ENCODE results near the gene TP53BP1.

The TP53BP1 gene

DNA sequence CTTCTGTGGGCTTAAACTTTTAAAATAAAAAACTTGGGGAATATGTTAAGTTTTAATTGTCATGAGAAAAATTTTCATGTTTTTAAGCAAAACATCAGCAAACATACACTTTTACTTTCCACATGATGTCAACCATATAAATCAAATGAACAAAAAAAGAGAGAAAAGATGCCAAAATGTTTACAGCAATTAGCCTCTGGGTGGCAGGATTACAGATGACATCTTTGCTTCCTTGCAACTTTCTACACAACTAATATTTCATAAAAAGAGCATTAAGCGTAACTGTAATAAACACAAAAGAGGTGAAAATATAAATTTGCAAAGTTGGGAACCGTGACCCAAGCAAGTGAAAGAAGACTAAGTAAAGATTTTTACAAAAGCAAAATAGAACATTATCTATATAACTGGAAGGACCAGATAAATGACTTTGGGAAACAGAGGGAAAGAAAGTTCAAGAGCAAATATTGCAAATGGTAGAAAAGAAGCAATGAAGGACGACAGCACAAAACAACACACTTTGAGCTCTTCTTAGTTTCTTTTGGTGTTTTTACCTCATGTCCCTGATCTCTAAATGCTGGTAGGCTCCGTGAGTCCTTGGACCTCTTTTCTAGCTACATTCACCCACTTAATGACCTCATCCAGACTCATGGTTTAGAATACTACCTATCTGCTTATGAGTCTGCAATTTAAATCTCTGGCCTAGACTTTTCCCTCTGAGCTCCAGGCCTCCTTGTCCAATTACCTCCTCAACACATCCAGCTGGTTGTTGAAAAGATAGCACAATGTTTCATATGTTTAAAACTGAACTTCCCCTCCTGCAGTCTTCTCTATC, 9.4 kb downstream of the TP53BP1 start:
- no peak for DNase-seq

DNA sequence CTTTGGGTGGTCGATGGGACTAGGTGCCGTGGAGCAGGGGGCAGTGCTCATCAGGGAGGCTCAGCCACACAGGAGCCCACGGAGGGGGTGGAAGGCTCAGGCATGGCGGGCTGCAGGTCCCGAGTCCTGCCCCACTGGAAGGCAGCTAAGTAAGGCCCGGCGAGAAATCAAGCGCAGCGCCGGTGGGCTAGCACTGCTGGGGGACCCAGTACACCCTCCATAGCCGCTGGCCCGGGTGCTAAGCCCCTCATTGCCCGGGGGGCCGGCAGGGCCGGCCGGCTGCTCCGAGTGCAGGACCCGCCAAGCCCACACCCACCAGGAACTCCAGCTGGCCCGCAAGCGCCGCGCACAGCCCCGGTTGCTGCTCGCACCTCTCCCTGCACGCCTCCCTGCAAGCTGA, 19.1 kb downstream of the TP53BP1 start:
- DNase-seq = no peak

DNA sequence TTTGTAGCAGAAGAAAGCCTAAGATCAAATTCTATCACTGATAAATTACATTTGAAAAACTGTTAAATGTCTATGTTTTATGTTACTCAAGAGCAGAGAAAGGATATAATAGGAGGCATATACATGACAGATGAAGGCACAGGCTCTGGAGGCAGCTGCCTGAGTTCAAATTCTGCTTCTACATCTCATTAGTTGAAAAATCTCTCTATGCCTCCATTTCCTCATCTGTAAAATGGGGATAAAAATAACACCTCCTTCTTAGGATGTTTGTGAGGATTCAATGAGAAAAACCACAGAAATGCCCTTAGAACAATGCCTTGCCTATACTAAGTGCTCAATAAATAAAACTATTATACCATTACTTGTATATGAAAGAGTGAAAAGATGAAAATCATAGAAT, 21.0 kb downstream of the TP53BP1 start:
- DNase-seq = no peak

DNA sequence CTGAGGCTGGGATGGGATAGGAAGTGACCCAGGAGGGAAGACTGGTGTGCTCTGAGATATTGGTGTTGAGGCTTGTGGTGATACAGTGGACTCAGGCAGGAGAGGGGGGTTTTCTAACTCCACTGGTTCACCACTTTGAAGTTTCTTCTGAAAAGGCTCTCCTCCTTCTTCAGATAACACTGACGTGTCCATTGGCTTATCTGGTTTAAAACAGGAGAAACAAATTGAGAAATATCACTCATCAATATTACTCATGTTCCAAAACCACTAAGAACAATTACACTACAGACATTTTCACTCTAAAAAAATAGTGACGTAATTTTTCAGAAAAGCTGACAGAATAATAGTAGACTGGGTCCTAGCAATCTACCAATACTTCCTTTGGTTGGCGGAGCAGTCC, 23.1 kb downstream of the TP53BP1 start:
- DNase-seq = no peak

DNA sequence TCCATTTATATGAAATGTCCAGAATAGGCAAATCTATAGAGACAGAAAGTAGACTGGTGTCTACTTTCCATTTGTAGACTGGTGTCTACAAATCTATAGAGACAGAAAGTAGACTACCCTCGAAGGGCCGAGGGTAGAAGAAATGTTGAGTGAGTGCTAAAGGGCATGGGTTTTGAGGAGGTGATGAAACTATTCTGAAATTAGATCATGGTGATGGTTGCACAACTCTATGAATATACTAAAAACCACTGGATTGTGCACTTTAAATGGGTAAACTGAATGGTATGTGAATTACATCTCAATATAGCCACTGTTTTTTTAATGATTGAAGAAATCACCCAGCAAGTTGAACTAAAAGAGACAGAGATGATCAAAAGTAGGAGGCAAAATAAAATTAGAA, 27.9 kb downstream of the TP53BP1 start:
- no peak for DNase-seq

DNA sequence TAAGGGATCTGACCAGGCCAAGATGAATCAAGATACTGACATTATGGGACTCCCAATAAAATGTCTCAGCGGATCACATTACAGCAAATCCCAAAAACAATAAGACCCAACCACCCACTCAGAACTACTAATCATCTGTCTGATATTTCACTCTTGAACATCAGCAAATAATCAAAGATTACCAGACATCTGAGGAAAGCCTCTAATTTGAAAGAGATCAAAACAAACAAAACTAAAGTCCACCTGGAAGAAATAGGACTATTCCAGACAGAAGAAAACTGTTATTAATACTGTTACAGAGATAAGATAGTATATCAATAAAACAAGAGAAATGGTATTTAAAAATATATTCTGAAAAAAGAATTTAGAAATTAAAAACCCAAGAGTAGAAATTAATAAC, 29.0 kb downstream of the TP53BP1 start:
- DNase-seq = no peak

DNA sequence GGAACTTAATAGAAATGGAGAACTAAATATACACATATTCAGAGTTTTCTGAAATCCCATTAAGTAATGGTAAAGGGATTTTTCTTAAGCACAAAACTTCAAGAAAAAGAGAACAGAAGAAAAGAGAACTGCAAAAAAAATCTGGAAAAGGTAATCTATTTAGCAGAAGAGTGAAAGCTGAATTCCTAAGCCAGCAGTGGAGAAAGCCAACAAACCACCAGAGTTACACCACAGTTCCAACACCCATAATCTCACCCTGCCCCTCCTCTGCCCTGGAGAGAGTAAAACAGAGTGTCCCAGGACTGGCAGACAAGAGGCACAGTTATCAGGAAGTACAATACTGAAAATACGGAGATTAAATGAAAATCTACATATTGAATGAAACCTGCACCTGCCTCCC, 29.4 kb downstream of the TP53BP1 start:
- DNase-seq = no peak

DNA sequence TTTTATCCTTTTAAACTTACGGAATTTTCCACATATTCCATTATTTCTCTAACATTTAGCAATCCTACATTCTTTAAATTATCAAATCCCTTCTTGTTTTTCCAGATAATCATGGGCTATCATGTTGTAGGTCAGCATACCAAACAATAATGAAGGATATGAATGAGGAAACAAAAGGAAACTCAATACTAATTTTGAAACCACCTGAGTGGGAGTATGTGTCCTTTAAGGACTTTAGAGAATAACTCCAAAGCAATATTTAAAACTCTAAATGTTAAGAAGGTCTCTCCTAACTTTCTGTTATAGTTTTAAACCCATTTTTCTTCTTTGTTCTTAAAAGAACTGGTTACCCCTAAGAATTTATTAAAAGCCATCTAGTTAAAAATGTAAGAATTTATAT, 43.0 kb downstream of the TP53BP1 start:
- DNase-seq = no peak

DNA sequence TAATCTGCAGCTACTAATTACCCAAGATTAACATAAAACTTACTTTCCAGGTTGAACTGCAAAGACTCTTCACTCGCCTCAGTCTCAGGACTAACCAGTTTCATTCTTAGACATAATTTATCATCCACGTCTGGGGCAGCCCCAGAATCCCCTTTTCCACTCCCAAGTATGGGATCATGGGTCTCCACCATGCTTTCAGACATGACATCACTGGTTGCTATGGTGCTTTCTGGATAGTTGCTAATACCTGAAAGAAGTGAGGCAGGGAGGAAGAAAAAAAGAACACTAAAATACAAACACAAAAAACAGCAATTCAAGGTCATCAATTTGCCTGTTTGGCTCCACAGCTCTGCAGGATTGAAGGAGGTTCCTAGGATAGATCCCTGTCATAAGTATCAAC, 46.6 kb downstream of the TP53BP1 start:
- DNase-seq = no peak

DNA sequence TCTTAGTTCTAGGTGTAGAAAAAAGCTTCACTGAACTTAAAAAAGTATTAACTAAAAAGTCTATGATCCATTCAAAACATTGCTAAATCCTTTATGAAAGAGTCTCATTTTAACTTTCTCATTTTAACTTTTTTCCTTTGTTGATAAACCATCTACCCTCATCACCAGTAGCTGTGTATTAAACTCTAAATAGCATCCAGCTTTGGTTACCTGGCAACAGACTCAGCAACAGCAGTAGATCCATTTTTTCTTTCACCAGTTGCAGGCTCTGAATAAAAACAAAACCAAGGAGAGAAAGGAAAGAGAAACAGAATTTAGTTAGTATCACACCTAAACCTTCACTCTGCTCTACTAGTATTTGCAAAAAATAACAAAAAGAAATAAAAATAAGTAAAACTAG, 51.6 kb downstream of the TP53BP1 start:
- no peak for DNase-seq

DNA sequence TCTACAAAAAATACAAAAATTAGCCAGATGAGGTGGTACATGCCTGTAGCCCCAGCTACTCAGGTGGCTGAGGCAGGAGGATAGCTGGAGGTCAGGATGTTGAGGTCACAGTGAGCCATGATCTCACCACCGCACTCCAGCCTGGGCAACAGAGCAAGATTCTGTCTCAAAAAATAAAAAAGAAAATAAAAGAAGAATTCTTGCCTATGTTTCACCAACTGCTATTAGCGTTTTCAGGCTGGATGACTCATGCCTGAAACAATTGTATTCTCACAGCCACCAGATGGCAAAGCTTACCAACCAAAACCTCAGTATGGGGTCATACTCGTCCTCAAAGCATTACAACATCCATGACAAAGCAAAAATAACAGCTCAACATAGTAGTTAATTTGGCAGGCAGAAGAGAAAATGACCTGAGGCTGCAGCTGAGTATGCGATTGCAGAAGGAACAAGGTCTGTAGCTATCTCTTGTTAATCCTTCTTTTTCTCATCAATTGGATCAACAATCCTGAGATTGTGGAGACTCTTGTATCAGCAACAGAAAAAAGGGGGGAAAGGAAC, 52.2 kb downstream of the TP53BP1 start:
- peak; percentile 30 for DNase-seq

DNA sequence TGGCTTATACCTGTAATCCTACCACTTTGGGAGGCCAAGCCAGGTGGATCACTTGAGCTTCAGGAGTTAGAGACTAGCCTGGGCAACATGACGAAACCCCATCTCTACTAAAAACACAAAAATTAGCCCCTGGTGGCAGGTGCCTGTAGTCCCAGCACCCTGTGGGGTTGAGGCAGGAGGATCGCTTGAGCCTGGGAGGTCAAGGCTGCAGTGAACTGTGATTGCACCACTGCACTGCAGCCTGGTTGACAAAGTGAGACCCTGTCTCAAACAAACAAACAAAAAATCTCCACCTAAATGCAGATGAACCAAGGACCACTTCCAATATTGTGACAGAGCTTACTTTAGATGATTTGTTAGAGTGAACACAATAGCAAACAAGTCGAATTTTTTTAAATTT, 53.7 kb downstream of the TP53BP1 start:
- no peak for DNase-seq

DNA sequence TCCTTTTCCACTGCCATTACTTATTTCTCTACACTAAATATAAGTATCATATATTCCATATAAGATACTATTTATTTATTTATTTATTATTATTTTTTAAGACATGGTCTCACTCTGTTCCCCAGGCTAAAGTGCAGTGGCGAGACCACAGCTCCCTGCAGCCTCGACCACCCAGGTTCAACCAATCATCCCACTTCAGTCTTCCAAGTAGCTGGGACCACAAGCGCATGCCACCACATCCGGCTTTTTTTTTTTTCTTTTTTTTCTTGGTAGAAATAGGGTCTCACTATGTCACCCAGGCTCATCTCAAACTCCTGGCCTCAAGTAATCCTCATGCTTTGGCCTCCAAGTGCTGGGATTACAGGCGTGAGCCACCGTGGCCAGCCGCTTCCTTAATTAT, 56.6 kb downstream of the TP53BP1 start:
- DNase-seq = no peak

DNA sequence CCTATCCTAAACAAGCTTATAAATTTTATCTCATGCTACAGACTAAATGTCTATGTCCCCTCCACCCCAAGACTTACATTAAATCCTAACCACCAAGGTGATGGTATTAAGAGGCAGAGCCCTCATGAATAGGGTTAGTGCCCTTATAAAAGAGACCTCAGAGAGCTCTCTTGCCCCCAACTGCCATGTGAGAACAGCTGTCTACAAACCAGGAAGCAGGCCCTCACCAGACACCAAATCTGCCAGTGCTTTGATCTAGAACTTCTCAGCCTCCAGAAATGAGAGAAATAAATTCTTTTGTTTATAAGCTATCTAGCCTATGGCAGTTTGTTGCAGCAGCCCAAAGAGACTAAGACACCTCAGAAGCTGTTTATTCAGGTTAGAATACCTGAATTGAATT, 58.5 kb downstream of the TP53BP1 start:
- DNase-seq = no peak

DNA sequence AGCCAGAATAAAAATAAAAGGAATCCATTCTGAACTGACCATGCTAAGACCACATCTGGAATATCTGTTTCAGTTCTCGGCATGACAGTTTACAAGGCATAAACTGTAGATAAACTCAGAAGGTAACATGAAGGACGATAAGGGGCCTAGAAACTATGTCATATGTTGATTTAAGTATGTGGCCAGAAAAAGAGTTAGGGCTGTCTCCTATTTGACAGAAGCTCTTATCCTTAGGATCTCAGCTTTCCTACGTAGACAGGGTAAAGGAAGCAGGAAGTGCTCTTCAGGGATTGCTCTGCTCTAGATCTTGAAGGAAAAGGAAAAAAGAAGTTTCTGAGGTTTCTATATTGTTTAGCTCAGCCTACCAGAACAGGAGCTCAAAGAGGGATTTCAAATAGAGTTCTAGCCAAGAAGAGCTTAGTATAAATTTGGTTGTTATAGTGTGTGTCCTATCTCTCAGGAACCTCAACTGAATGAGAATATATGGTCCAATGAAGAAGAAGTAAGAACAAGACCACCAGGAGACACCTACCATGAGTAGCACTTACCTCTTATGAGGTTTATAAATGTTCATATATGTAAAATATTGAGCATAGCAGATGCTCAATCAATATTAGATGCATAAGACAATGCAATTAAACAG, 59.2 kb downstream of the TP53BP1 start:
- DNase-seq = no peak

DNA sequence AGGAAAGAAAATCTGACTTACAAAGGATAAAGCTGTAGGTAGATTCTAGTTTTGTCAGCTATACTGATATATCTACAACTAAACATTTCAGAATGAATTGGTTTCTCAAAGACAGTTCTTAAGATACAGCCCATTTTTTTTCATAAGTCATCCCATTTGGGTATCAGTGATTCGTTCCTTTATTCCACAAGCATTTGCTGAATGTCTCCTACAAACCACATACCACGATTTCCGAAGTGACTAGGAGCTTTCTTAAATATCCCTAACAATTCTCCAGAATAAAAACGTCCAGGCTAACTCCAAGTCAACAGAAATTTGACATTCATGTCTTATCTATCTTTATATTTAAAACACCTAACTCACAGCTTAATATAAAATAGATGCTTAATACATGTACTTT, 59.8 kb downstream of the TP53BP1 start:
- DNase-seq = no peak

DNA sequence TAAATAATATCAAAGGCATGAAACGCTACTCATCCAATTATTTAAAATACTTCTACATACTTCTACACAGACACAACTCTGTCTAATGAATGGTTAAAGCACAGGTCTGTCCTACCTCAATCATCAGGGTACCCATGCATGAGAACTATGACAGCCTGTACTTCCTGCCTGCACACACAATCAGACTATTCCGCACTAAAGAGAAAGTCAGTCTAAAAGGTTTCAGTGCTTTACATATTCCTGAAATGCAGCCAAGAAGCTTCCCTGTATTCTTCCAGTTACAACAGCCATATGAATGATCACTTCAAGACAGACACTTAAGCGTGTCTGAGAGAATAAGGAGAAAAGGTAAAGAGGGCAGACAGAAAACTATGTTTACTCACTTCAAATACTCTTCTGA, 63.3 kb downstream of the TP53BP1 start:
- DNase-seq = no peak

DNA sequence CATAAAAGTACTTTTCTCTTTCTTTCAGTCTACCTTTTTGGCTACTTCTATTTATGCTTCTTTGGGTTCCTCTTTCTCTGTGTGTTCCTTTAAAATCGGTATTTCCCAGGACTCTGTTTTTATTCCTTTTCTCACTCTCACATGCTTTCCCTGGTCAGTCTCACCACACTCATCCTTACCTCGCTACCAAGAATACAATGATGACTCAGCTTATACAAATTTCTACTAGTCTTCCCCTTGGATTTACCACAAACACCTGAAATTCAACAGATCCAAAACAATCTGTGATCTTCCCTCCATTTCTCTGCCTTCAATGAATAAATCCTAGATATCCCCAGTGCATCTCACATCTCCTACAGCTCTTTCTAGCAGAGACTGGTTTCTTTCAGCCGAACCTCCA, 69.2 kb downstream of the TP53BP1 start:
- no peak for DNase-seq

DNA sequence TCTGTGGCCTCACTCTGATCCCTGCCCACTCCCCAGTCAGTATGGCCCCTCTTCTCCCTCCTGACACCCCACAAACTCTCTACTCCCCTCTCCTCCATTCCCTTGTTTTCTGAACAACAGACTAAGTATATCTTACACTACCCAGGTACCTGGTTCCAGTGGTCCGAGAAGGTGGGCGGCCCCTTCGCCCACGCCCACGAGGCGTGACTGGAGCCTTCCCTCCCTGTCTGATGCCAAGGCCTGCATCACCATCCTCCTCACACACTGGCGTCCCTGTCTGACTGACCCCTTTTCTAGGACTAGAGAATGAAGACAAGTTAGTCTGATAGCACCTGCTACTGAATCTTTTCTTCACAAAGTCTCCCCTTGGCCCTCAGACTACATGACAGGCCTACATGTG, 72.1 kb downstream of the TP53BP1 start:
- no peak for DNase-seq

DNA sequence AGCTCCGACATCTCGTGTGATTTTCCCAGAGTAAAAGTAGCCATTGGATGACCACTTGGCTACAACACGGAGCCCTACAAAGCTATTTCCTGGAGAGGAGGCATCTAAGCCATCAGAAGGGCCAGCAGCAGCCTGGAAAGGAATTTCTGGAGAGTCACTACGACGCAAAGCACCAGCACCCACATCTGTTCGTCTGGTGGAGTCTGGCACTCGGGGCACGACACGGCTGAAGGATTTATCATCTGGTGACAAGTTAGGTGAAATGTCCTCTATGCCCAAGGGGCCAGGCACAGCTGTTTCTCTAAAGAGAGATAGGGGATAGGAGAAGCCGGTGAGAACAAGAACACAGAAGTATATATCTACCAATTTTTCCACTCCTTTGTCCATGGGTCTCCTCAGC, 72.5 kb downstream of the TP53BP1 start:
- DNase-seq = no peak

DNA sequence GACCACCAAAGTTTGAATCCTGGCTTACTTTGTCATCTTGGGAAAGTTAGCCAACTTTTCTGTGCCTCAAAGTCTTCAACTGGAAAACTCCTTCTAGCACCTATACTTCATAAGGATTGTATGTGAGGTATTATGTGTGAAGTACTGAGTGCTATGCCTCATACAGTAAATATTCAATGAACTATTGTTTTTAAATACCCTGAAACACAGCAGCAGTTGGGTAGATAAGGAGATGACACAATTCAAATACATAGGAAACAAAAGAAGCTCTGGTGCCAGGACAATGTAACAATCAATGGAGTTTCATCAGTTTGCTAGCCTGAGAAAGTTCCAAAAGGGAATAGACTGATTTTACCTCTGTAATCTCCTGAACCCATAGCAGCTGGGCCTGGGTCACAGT, 78.8 kb downstream of the TP53BP1 start:
- no peak for DNase-seq

DNA sequence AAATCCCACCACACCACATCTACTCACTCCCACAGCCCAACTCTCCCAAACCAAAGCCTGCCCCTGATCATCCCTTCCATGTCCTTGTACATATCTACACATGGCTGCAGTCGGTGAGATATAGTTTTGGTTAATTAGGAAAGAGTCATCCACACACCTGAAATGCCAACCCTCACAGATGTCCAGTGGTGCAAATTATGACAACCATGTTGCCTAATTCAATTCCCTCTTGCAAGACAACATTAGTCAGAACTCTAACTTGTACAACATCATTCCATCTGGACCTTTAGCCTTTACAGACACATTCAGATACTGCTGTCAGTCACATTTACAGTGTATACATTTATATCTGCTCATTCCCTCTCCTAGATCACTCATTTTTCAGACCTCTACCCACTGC, 80.9 kb downstream of the TP53BP1 start:
- DNase-seq = no peak

DNA sequence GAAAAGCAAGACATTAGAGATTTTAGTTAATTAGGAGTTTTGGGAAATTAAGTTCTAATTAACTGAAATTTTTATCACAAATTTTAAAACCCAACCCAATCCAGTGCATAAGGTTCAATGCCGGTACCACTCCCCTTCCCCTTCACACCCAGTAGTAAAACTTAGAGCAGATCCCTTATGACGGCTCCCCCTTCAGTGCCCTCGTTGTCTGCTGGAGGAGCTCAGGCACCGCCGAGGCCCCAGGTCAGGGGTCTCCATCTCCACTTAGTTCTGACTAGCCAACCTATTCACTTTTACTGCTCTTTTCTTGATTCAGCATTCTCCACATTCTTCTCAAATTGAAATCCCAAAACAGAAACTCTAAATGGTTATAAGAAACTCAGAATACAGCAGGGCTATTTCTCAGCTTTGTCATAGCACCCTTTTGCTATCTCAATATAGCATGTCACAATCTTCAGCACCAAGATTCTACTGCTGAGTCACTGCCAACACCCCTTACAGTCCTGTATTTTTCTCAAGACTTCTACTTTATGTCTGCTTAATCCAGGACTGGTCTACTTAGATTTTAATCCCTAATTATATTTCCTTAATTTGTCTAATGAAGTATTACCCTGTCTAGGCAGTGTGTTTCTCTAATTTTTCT, 82.3 kb downstream of the TP53BP1 start:
- DNase-seq = no peak

DNA sequence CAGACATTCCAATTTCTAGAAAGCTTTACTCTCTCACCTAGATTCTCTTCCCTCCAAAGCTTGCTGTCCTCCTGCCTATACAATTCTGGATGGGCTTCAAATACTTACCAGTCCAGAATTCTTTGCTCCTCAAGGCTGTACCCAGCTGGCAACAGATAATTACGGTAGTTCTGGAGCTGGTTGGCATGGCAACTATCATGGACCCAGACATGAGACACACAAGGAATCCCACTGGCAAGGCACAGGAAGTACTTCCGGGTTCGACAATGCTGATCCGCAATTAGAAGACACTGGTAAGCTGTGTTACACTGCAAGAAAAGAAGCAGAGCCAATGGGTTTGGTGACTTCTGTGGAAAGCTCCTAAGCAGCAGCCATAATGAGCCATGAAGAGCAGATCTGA, 84.2 kb downstream of the TP53BP1 start:
- no peak for DNase-seq

All from stimulated activated CD8-positive, alpha-beta memory T cell treated with anti-CD3 and anti-CD28 coated beads, Interleukin-4, amount 100 ng/mL, for 48 hours (primary cell).